RPMI7951 (cell line): Measurements from ENCODE around the gene KRT14. TPM values are rescaled to one million over a fixed set of nuclear protein-coding genes. Genes with fewer than 3 reads are reported as not detected.
"Not testable (repeated sequence)": the region's sequence is repeated elsewhere in the genome, so short reads cannot be mapped to it uniquely, and the experiment has no call there.

ENCODE experiments used
- DNase-seq: peaks from one replicate; pipeline ENCODE4 v3.0.0-alpha.2; 2012; ENCODE audit warnings: low read depth
- total RNA-seq: library from RNA; depleted of rRNA; stranded (reverse); fragments of >200 nt; shearing (Covaris generic); gene quantifications from 2 replicates; pipeline ENCODE4 v1.2.3, GENCODE V29; 2014

KRT14 gene
- total RNA-seq, 1 experiment from 2014 or later: not detected

GRCh38 chr17:41547921-41548843 lies 38.5 kb downstream of the KRT14 start:
- peak; percentile 99 for DNase-seq

GRCh38 chr17:41547378-41547841 lies 39.3 kb downstream of the KRT14 start:
- no peak for DNase-seq

DNA sequence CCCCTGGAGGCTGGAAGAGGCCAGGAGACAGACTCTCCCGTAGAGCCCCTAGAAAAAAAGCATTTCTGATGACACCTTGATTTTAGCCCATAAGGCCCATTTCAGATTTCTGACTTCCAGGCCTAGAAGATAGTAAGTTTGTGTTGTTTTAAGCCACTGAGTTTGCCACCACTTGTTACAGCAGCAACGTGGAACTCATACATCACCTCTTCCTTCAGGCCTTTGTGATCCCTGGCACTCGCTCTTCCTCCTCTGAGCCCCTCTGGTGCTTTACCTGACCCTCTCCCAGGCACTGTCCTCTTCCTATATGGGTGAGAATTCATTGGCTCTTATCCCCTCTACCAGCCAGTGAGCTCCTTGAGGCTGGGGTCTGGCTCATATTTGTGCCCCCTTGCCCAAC lies 39.9 kb downstream of the KRT14 start:
- no peak for DNase-seq

DNA sequence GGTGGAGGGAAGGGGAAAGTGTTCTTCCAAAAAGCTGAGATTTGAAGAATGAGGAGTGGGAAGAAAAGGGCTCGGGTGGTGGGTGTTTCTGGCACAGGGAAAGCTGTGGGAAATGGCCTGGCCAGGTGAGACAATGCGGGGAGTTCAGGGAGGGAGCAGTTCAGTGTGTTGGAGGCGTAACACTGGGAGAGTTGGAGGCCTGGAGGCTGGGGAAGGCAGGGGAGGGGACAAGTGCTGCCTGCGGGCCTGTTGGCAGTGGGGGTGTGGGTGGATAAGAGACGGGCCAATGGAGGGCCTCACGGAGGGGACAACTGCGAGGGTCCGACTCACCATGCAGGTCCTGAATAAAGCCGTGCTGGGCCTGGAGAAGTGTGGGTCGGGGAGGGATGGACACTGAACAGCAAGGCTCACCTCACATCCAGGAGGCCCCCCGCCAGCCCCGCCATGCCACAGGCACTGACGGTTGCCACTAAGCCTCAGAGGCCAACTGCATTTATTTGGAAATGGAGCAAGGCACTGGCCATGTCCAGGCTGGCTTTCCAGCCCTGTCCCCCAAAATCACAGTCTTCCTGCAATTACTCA lies 40.8 kb downstream of the KRT14 start:
- no peak for DNase-seq

GRCh38 chr17:41544935-41545334 lies 41.8 kb downstream of the KRT14 start:
- no peak for DNase-seq

- no peak for DNase-seq
Observed at GRCh38 chr17:41544491-41544892, 42.2 kb downstream of the KRT14 start.

DNA sequence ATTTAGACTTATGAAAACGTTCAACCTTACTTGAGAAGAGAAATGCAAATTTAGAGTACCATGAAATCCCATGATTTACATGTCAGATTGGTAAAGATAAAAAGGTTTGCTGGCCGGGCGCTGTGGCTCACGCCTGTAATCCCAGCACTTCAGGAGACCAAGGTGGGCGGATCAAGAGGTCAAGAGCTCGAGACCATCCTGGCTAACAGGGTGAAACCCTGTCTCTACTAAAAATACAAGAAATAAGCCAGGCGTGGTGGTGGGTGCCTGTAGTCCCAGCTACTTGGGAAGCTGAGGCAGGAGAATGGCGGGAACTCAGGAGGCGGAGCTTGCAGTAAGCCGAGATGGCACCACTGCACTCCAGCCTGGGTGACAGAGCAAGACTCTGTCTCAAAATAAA lies 43.9 kb downstream of the KRT14 start:
- DNase-seq: not testable (repeated sequence)

- no peak for DNase-seq
Observed at GRCh38 chr17:41542357-41542756, 44.3 kb downstream of the KRT14 start.

GRCh38 chr17:41540921-41541625 lies 45.6 kb downstream of the KRT14 start:
- DNase-seq: no peak

GRCh38 chr17:41539979-41540701 lies 46.6 kb downstream of the KRT14 start:
- DNase-seq: no peak

DNA sequence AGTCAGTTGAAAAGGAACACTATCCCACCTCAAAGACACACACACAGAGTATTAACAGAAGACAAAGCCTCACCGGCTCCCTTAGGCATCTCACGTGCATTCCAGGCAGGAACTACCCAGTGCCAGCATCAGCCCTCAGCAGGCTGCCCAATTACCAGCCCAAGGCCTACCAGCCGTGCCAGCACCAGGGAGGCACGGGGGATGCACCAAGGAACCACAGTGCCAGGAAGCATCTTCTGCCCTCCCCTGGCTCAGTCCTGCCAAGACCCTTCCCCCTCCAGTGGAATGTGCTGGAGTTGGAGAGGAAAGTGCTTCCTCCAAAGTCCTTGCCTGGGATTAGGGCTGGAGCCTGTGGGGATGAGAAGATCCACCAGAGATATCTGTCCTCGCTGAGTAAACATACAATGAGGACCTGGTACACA lies 47.6 kb downstream of the KRT14 start:
- no peak for DNase-seq

DNA sequence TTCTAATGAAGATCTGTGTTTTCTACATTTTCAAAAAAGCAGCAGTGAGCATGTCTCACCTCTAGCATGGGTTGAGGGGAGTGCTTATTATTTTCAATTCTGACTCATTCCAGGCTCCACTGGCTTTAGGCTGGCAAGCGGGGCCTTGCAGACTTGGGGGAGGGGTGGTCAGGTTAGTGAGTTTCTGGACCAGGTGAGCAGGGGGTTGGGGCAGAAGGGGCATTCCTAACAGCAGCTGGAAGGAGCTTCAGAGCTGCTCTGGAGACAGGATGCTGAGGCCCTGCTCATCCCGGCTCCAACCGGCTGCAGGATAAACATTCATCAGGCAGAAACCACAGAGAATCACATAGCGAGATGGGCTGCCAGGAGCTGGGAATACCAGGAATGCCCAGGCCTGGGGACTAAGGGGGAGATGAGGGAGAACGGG lies 48.1 kb downstream of the KRT14 start:
- peak; percentile 63 for DNase-seq

- DNase-seq: no peak
Observed at GRCh38 chr17:41537990-41538389, 48.7 kb downstream of the KRT14 start.

DNA sequence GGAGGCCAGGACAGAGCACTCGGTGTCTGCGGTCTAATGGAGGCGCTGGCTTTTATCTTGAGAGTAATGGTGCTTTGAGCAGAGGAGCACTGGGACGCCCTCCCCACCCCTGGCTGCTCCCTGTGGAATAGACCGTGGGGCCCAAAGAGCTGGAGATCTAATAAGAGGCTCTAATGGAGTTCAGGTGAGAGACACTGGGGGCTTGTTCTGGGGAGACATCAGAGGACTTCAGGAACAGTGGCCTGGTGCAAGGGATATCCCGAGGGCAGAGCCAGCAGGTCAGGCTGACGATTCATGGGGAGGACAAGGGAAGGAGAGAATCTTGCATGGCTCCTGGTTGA lies 49.1 kb downstream of the KRT14 start:
- DNase-seq: no peak

DNA sequence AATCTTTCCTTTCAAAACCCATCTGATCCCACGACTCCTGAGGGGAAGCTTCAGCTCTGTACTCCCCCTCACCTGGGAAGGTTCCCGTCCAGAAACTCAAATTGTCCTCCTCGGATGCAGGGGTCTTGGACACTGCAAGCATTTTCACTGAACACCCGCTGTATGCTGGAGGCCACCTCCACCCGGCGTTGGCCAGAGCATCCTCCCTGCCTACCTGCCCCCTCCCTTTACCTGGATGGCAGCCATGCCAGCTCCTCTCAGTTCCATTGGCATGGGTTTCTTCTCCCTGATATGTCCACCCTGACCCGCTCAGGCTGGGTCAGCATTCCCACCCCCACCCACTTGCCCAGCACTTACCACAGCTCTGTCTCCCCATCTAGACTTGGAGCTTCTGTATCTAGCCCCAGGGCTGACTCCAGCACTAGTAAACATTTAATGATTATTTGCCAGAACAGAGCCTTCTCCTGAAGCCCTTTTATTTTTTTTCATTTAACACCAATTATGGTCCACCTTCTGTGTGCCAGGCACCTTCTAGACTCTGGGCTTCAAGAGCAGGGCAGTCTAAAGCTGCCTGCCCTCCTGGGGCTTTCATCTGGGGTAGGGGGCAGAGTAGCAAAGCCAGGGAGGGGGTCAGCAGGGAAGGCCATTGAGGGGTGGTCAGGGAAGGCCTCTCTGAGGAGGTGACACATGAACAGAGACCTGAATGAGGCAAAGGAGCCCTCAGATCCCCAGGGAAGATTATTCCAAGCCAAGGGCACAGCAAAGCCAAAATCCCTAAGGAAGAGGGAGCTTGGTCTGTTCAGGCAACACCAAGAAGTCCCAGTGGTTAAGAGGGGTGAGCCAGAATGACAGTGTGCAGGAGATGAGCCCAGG lies 49.7 kb downstream of the KRT14 start:
- DNase-seq: no peak

DNA sequence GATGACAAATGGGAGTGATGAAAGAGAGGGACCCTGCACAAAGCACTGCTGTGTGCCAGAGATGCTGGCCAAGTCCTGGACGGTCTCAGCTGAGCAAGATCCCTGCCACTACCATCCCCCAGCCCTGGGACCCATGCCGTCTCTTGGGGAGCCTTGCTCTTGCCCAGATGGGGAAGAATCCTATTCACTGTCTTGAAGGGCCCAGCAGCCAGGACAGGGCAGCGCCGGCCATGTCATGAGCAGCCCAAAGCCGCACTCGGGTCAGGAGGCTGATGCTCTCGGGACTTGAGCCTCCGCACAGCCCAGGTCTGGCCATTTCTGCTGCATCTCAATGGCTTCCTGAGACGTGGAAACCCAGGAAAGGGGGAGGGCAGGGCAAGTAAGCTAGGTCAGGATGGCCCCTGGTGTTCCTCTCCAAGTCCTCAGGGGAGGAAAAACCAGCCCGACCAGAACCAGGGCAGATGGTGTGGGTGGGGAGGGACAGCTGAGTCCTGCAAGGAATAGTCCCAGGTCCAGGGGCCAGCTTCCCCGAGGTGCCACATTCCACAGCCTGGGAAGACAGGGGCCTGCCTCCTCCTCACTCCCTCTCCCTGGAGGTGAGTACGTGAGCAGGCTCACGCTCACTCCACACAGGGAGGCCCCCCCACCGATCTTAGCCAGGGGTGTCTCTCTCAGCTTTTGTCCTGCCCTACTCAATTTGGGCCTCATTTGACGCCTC lies 50.8 kb downstream of the KRT14 start:
- no peak for DNase-seq

- DNase-seq: no peak
Observed at GRCh38 chr17:41534899-41535546, 51.7 kb downstream of the KRT14 start.

DNA sequence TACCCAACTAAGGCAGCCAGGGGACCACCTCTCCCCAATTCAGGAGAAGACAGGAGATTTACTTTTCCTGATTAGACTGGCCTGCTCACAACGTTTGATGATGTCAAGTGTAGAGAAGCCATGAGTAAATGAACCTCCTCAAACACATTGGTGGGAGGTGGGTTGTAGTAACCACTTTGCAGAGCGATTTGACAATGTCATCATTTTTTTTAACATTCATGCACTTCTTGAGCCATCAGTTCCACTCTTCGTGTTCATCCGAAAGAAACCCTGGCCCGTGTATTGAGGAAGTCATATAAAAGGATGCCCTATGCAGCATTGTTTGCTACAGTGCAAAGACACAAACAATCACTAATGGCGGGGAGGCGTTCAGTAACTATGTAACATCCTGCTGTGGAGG lies 53.1 kb downstream of the KRT14 start:
- no peak for DNase-seq

DNA sequence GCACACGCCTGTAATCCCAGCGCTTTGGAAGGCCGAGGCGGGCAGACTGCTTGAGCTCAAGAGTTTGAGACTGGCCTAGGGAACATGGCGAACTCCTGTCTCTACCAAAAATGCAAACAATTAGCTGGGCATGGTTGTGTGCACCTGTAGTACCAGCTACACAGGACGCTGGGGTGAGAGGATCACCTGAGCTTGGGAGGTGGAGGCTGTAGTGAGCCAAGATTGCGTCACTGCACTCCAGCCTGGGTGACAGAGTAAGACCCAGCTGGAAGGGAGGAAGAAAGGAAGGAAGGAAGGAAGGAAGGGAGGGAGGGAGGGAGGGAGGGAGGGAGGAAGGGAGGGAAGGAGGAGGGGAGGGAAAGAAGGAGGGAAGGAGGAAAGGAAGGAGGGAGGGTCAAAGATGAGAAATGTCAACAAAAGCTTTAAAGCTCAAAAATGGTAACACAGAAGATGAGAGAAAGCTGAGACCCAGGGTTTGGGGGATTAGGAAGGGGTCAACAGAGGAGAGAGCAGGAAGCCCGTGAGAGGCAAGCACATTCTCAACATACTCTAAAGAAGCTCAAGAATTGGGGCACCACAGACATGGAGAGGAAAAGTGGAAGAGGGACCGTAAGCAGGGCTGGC lies 53.6 kb downstream of the KRT14 start:
- no peak for DNase-seq
